Omental fat pad (tissue), 4 donors: Measurements from ENCODE around the gene BICD1. TPM values are rescaled to one million over a fixed set of nuclear protein-coding genes. Genes with fewer than 3 reads are reported as not detected.

Source experiments
- ATAC-seq: fragments of 150-250 bp; one replicate; pipeline ENCODE4 v1.9.1; 2016; ENCODE audit warnings: mild to moderate bottlenecking, moderate library complexity; ENCODE audit not compliant: low FRiP score
- DNase-seq: peaks from one replicate; pipeline ENCODE4 v3.0.0-alpha.2; 2019; ENCODE audit warnings: low spot score
- CTCF ChIP-seq, 3 donors: fragments of 450-650 bp; IDR thresholded peaks; one replicate each; pipeline ENCODE4 v1.5.1; 2016 to 2017; ENCODE audit warnings: antibody characterized with exemption in 3 of 3, mild to moderate bottlenecking in 3 of 3, moderate library complexity in 2 of 3
- total RNA-seq, 4 donors: library from RNA; depleted of rRNA; stranded (reverse); fragments of >200 nt; gene quantifications; one replicate each; pipeline ENCODE4 v1.1.0, GENCODE V29; 2016

BICD1 gene
- total RNA-seq, 4 donors from 2014 or later, result 8.0 to 19.2 (median 9.1) TPM

- no peak for TF ChIP-seq CTCF (IDR thresholded peaks at IDR 0.05)
- DNase-seq (no peak), ATAC-seq (no peak)
Observed at GRCh38 chr12:32235251-32235650, 128.6 kb downstream of the BICD1 start.

- DNase-seq (no peak), ATAC-seq (no peak)
- no peak for TF ChIP-seq CTCF (IDR thresholded peaks at IDR 0.05)
Observed at GRCh38 chr12:32240162-32240561, 133.5 kb downstream of the BICD1 start.

GRCh38 chr12:32240831-32241230 lies 134.2 kb downstream of the BICD1 start:
- no peak for ATAC-seq
- no peak for DNase-seq
- TF ChIP-seq CTCF (IDR thresholded peaks at IDR 0.05), result no peak

- DNase-seq, result no peak
- no peak for ATAC-seq
- no peak for TF ChIP-seq CTCF (IDR thresholded peaks at IDR 0.05)
Observed at GRCh38 chr12:32242641-32243040, 136.0 kb downstream of the BICD1 start.

GRCh38 chr12:32248441-32249140 lies 141.9 kb downstream of the BICD1 start:
- DNase-seq, result no peak

GRCh38 chr12:32249777-32250176 lies 143.1 kb downstream of the BICD1 start:
- DNase-seq, result no peak
- ATAC-seq, result no peak

More at GRCh38 chr12:32248441-32249140, 141.9 kb downstream of the BICD1 start:
- ATAC-seq, result no peak
- TF ChIP-seq CTCF (IDR thresholded peaks at IDR 0.05), result no peak

More at GRCh38 chr12:32249777-32250176, 143.1 kb downstream of the BICD1 start:
- no peak for TF ChIP-seq CTCF (IDR thresholded peaks at IDR 0.05)
